GM18873 (cell line): ENCODE results near the gene NDRG4.

Source experiments
- ATAC-seq: cut with Tn5 transposase; IDR thresholded peaks from one replicate; pipeline ENCODE4 v1.9.1; 2021; ENCODE audit warnings: mild to moderate bottlenecking, moderate library complexity, moderate number of reproducible peaks; ENCODE audit not compliant: unreplicated experiment, low FRiP score

NDRG4 gene

GRCh38 chr16:58536278-58536677 is 36.3 kb downstream of the NDRG4 start:
- no peak for ATAC-seq

GRCh38 chr16:58537124-58537906 is 37.4 kb downstream of the NDRG4 start:
- no peak for ATAC-seq

- no peak for ATAC-seq
Measured at GRCh38 chr16:58541711-58542110, 41.8 kb downstream of the NDRG4 start.

GRCh38 chr16:58542291-58542690 is 42.3 kb downstream of the NDRG4 start:
- ATAC-seq, result no peak

- ATAC-seq, result no peak
Measured at GRCh38 chr16:58543685-58544084, 43.7 kb downstream of the NDRG4 start.

GRCh38 chr16:58548378-58548777 is 48.4 kb downstream of the NDRG4 start:
- ATAC-seq, result no peak

GRCh38 chr16:58551496-58551895 is 51.6 kb downstream of the NDRG4 start:
- no peak for ATAC-seq

- ATAC-seq, result no peak
Measured at GRCh38 chr16:58556678-58557077, 56.7 kb downstream of the NDRG4 start.
